GM12878 (cell line): Measurements from ENCODE around the gene LRRC27. TPM values are rescaled to one million over a fixed set of nuclear protein-coding genes. Genes with fewer than 3 reads are reported as not detected.

Experiments
- ATAC-seq: fragments of 200-7000 bp; cut with Tn5 transposase; 3 replicates; pipeline ENCODE4 v1.9.1; 2020; ENCODE audit warnings: mild to moderate bottlenecking, moderate library complexity
- BruUV-seq: library from RNA; stranded (reverse); fragments of 400-500 nt; replicated peaks from 2 replicates; lab custom pipeline; 2021; lab: Mats Ljungman, UMichigan
- CTCF ChIA-PET: fragments of 300-600 bp; sonication (Branson Sonifier 250); formaldehyde crosslinking; extraction: SDS; loops from one replicate; lab custom pipeline; 2021; ENCODE audit warnings: inconsistent platforms; lab: Yijun Ruan, JAX
- POLR2A ChIA-PET: fragments of 350-600 bp; formaldehyde crosslinking; extraction: SDS; loops from one replicate; lab custom pipeline; 2021; ENCODE audit warnings: inconsistent platforms; lab: Charles Lee
- RAD21 ChIA-PET: fragments of 300-600 bp; sonication (Branson Sonifier 250); formaldehyde crosslinking; loops from one replicate; lab custom pipeline; 2023; ENCODE audit warnings: antibody characterized with exemption; ENCODE audit not compliant: unreplicated experiment; lab: Charles Lee
- SMC1A ChIA-PET: fragments of 300-600 bp; sonication (Branson Sonifier 250); formaldehyde crosslinking; loops from one replicate; lab custom pipeline; 2023; ENCODE audit not compliant: unreplicated experiment, uncharacterized antibody; lab: Charles Lee
- DNase-seq: peaks from one replicate; pipeline ENCODE4 v3.0.0-alpha.2; 2011; ENCODE audit warnings: low read depth, low spot score
- FAIRE-seq: peaks from 3 replicates; lab custom pipeline; 2011; peaks lifted over from hg19 to GRCh38; lab: Jason Lieb, UNC
- H2AFZ ChIP-seq: 2 replicates; pipeline ENCODE4 v1.6.0; 2011; ENCODE audit warnings: low read depth, low read length, control low read depth; ENCODE audit not compliant: control insufficient read depth
- H3K27ac ChIP-seq: 2 replicates; pipeline ENCODE4 v1.5.1; 2011; ENCODE audit warnings: control low read depth; ENCODE audit not compliant: control insufficient read depth, insufficient read depth
- H3K27me3 ChIP-seq, 2 experiments: replicated peaks in 1 of 2; 2 replicates each; pipeline versions ENCODE4 v1.6.0 to v1.6.1; 2011; ENCODE audit warnings: low read length in 1 of 2; ENCODE audit not compliant: control insufficient read depth in 2 of 2, insufficient read depth in 2 of 2
- H3K36me3 ChIP-seq, 2 experiments: 2 replicates each; pipeline ENCODE4 v1.5.1; 2011; ENCODE audit warnings: low read length in 1 of 2; ENCODE audit not compliant: control insufficient read depth in 2 of 2, insufficient read depth in 2 of 2
- H3K4me1 ChIP-seq: 2 replicates; pipeline ENCODE4 v1.6.1; 2011; ENCODE audit warnings: mild to moderate bottlenecking, low read length, moderate library complexity, mixed read lengths; ENCODE audit not compliant: control insufficient read depth, insufficient read depth
- H3K4me2 ChIP-seq: 2 replicates; pipeline ENCODE4 v1.6.0; 2011; ENCODE audit warnings: control low read depth; ENCODE audit not compliant: control insufficient read depth, insufficient read depth
- H3K4me3 ChIP-seq: fragments of 200-600 bp; sonication (generic); 2 replicates; pipeline ENCODE4 v1.5.1; 2016
- H3K79me2 ChIP-seq: 2 replicates; pipeline ENCODE4 v1.6.0; 2011; ENCODE audit warnings: low read length; ENCODE audit not compliant: control insufficient read depth, insufficient read depth
- H3K9ac ChIP-seq: 2 replicates; pipeline ENCODE4 v1.8.0; 2011; ENCODE audit warnings: low read length, control low read depth, mixed read lengths; ENCODE audit not compliant: control insufficient read depth, insufficient read depth
- H3K9me3 ChIP-seq: replicated peaks from 3 replicates; pipeline ENCODE4 v1.5.1; 2011; ENCODE audit warnings: mild to moderate bottlenecking, low read length; ENCODE audit not compliant: control insufficient read depth, insufficient read depth
- H4K20me1 ChIP-seq: 2 replicates; pipeline ENCODE4 v1.6.0; 2011; ENCODE audit not compliant: control insufficient read depth, insufficient read depth
- ASH2L ChIP-seq: fragments of 300-600, 200-600 bp; sonication (generic); IDR thresholded peaks from 2 replicates; pipeline ENCODE4 v1.6.1; 2017; ENCODE audit warnings: low read depth, mild to moderate bottlenecking, borderline replicate concordance
- CUX1 ChIP-seq: IDR thresholded peaks from 2 replicates; pipeline ENCODE4 v1.6.1; 2012; ENCODE audit warnings: improper control_type of control experiment, low read depth, low read length; ENCODE audit not compliant: insufficient replicate concordance
- MAX ChIP-seq: IDR thresholded peaks from 2 replicates; pipeline ENCODE4 v1.6.1; 2012; ENCODE audit warnings: low read depth, low read length, improper control_type of control experiment
- MEF2A ChIP-seq: IDR thresholded peaks from 2 replicates; pipeline ENCODE4 v1.6.1; 2011; ENCODE audit warnings: low read depth, mild to moderate bottlenecking, low read length, moderate library complexity; ENCODE audit not compliant: insufficient read depth
- NFIC ChIP-seq: IDR thresholded peaks from 2 replicates; pipeline ENCODE4 v1.6.1; 2012; ENCODE audit warnings: low read depth, mild to moderate bottlenecking, inconsistent platforms, low read length, moderate library complexity
- SKIL ChIP-seq: fragments of 450-650 bp; IDR thresholded peaks from 2 replicates; pipeline ENCODE4 v1.6.1; 2017; ENCODE audit warnings: mild to moderate bottlenecking, low read depth, inconsistent platforms; ENCODE audit not compliant: poor library complexity, severe bottlenecking
- SMAD1 ChIP-seq: fragments of 450-650 bp; IDR thresholded peaks from 2 replicates; pipeline ENCODE4 v1.6.1; 2018; ENCODE audit warnings: mild to moderate bottlenecking, low read depth; ENCODE audit not compliant: partially characterized antibody
- ZNF592 ChIP-seq: fragments of 450-650 bp; IDR thresholded peaks from 2 replicates; pipeline ENCODE4 v1.6.1; 2017; ENCODE audit warnings: mild to moderate bottlenecking, moderate library complexity
- WGBS: methylation state at CpG from one replicate; pipeline ENCODE4 v1.1.6; 2016; ENCODE audit warnings: low lambda C conversion rate; ENCODE audit not compliant: insufficient replicate concordance, insufficient coverage; ENCODE audit errors: missing lambda C conversion rate; 5-methylcytosine and 5-hydroxymethylcytosine counted together
- in situ Hi-C: fragments of 300-500 bp; cut with MboI; formaldehyde crosslinking; loops from 9 replicates; pipeline ENCODE4 v1.14.3; 2018; ENCODE audit warnings: mixed read lengths
- intact Hi-C: fragments of 100-400 bp; cut with micrococcal nuclease; formaldehyde crosslinking; loops from one replicate; pipeline ENCODE4 v1.14.2; 2022; ENCODE audit not compliant: unreplicated experiment
- polyA plus RNA-seq, 11 experiments: library from polyadenylated mRNA; depleted of rRNA in 4 of 11; unstranded in 6 of 11; stranded (reverse) in 5 of 11; fragments of >200 nt; fragmentation: Nextera tagmentation in 4 of 11; fragmentation: Illumina TruSeq in 1 of 11; extraction: Ambion mirVana in 4 of 11; extraction: Trizol in 1 of 11; gene quantifications; 1 replicate in 1 of 11; 2 replicates in 10 of 11; pipeline versions ENCODE4 v1.2.1 to v1.2.3, GENCODE V29; 2011 to 2016; ENCODE audit warnings: inconsistent platforms in 2 of 11, missing spikeins in 2 of 11, low read depth in 1 of 11
- total RNA-seq, 4 experiments: library from RNA; depleted of rRNA in 3 of 4; stranded (reverse); fragments of >200 nt in 3 of 4; fragmentation: Illumina TruSeq in 1 of 4; extraction: Trizol in 1 of 4; gene quantifications; 2 replicates each; pipeline versions ENCODE4 v1.2.1 to v1.2.3, GENCODE V29; 2013 to 2021

Gene LRRC27
- total and polyA plus RNA-seq, 10 of the 15 experiments (the other 5 are each of a cell fraction or from before 2014, with no cell fraction given), result 0.48 to 6.9 (median 4.7) TPM

- Histone ChIP-seq H2AFZ (no peak overlapping the region), H3K27ac (no peak overlapping the region), H4K20me1 (no peaks in the 10 kb centered on the region), H3K4me2 (no peak overlapping the region), H3K4me1 (peaks cover 26% of the 10 kb centered on the region), H3K9ac (no peak overlapping the region), H3K36me3 (no peaks in the 10 kb centered on the region), H3K79me2 (no peaks in the 10 kb centered on the region), H3K27me3 (no peaks in the 10 kb centered on the region; a peak in 1 of 4 replicates), H3K9me3 (no peaks in the 10 kb centered on the region), H3K4me3 (no peak overlapping the region)
- ChIA-PET SMC1A (no interaction called here), CTCF (interaction anchor here (1.1 kb wide), 1 partner anchor 23 kb away, joined by 3 read pairs; no protein-coding TSS in a partner anchor), POLR2A (no interaction called here), RAD21 (no interaction called here)
- TF ChIP-seq NFIC (no peak), CUX1 (no peak), MEF2A (no peak), SKIL (no peak), ZNF592 (no peak), SMAD1 (no peak), ASH2L (no peak), MAX (no peak)
- BruUV-seq, result no TSS peak
- ATAC-seq (no peak), FAIRE-seq (no peak), DNase-seq (no peak)
- intact Hi-C loops, result no loop called here
- in situ Hi-C loops, result no loop called here
- 41% methylated on average over 21 of the region's 25 CpGs for WGBS
These were observed 87.8 kb downstream of the LRRC27 start for GRCh38 chr10:132419538-132420468.
